C1 segment of cervical spinal cord (tissue), 14 donors: ENCODE measurements around the gene THRSP.
"Not testable (repeated sequence)": the region's sequence is repeated elsewhere in the genome, so short reads cannot be mapped to it uniquely, and the experiment has no call there.

Experiments used
- DNase-seq, 14 donors: peaks; one replicate each; lab custom pipeline; 2025; lab: John Stamatoyannopoulos, UW

Gene THRSP

DNA sequence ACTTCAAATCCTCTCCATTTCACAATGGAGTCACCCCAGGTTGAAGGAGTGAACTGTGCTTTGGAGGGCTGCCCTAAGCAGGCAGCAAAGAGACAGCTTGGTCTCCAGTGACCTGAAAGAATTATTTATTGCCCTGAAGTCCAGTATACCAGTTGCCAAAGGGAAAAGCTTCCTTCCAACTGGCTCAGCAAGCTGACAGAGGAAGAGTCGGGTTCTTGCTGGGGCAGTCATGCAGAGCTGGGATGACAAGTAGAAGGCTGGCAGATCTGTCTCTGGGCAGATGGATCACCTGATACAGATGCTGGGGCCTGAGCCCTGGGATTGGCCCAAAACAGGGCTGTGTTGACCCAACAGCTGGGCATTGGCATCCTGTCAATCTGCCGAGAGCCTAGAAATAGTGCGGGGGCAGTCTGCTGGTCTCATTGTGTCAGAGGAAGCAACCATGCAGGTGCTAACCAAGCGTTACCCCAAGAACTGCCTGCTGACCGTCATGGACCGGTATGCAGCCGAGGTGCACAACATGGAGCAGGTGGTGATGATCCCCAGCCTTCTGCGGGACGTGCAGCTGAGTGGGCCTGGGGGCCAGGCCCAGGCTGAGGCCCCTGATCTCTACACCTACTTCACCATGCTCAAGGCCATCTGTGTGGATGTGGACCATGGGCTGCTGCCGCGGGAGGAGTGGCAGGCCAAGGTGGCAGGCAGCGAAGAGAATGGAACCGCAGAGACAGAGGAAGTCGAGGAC lies at the start of gene THRSP:
Gene THRSP (plus strand): TSS at position 422 of the 742 bp plus-strand sequence. CDS start 21 bp downstream, at position 443.
- peak in 7 of 14 donors; percentile 15 to 96 (median 24) for DNase-seq

DNA sequence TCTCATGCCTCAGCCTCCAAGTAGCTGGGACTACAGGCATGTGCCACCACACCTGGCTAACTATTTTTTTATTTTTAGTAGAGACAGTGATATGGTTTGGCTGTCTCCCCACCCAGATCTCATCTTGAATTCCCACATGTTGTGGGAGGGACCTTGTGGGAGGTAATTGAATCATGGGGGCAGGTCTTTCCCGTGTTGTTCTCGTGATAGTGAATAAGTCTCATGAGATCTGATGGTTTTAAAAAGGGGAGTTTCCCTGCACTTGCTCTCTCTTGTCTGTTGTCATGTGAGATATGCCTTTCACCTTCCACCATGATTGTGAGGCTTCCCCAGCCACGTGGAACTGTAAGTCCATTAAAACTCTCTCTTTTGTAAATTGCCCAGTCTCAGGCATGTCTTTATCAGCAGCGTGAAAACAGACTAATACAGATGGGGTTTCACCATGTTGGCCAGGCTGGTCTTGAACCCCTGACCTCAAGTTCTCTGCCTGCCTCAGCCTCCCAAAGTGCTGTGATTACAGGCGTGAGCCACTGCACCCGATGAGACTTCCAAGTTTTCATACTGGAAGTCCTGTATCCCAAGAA lies 48.6 kb upstream of the THRSP start:
- DNase-seq: not testable (repeated sequence)

- DNase-seq: no peak
These were observed 47.8 kb upstream of the THRSP start for GRCh38 chr11:78015878-78016277.

DNA sequence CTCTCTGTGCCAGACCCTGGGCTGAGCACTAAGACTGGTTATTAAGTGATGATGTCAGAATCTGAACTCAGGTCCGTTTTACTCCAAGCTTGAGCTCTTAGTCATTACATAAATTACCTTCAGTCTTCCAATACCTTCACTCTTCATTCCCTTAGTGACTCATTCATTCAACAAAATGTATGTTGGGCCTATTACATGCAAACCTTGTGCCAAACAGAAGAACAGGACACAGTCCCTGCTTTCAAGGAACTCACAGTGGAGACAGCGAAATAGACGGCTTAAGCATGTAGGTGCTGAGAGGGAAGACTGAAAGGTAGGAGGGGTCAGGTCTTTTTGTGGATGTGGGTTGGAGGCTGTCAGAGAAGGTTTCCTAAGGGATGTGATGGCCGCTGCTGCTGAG lies 43.9 kb upstream of the THRSP start:
- DNase-seq: no peak

DNA sequence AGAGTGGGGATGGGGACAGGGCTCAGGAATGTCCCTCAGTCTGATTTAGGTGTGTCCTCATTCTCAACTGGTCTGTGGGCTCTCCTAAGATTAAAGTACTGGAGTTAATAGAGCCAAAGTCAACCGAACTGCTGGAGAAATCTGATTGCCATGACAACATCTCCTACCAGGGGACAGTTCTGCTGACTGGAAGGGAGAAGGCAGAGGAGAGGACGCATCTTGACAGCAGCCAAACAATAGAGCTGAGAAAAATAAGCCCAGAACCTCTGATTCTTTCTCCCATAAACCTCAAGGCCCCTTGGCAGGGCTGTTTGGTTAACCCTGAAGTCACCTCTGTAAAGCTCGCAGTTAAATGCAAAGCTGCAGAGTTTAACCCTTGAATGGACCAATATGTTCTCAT lies 43.4 kb upstream of the THRSP start:
- DNase-seq: no peak

DNA sequence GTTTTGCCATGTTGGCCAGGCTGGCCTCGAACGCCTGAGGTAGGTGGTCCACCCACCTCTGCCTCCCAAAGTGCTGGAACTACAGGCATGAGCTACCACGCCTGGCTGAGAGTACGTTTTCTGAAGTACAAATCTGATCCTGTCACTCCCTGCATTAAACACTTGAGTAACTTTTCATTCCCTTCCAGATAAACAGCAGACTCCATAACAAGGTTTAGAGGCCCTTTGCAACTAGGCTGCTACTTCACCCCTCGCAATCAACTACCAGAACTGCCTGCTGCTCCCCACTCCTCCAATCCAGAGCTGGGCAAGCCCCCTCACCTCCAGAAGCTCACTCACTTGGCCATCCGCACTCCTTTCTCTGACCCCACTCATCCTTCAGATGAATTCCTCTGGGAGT lies 42.0 kb upstream of the THRSP start:
- no peak for DNase-seq

DNA sequence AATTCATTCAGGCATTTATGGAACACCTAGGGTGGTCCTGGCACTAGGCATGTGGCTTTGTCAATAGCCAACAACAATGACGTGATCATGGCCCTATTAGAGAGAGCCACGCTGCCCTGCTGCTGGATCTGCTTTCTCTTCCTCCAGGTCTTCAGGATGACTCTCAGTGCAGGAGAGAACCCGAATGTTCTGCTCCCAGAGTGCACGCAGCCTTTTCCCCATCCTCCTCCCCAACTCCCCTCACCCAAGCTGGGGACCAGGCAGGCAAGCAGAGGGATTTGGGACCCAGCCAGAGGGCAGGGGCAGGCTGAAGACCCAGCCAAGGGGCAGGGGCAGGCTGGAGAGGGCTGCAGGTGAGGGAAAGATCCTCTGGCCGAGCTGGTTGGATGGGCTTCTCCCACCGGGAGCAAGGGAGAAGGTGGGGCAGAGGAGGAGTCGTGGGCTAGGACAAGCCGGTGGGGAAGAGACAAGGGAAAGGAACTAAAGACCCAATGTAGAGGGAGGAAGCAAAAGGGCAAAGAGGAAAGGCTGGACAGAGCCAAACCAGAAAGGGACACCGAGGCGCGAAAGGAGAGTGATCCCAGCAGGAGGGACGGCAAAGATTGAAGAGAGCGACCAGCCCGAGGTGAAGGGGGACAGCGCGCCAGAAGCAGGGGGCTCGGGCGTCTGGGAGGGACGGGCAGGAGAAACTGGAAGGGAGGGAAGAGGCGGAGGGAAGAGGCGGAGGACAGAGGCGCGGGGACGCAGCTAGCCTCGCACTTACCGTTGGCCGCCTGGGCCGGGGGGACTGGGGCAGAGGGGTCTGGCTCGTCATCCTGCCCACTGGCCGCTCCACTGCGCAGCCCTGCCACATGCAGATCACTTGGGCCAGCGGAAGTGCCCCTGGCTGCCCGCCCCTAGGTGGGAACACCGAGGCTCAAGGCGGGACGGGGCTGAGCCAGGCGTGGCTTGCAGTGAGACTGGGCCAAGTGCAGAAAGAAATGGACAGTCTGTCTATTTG lies 41.0 kb upstream of the THRSP start, which contains the start of gene KCTD14:
Gene KCTD14 (minus strand): TSS at position 880 of the 1,000 bp plus-strand sequence. CDS start 27 bp downstream, at position 853.
- DNase-seq: peak in 2 of 14 donors; percentile 20 to 88

DNA sequence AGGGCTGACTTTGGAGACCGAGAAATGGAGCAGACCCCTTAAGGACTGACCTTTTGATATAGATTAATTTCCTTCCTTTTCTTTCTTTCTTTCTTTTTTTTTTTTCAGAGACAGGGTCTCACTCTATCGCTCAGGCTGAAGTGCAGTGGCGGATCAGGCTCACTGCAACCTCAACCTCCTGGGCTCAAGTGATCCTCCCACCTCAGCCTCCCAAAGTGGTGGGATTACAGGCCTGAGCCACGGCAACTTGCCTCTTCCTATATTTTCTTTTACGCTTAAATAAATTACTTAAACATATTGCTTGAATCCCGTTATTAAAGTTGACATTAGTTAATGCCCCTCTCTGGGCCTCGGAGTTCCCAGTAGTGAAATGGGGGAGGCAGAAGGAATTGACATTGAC lies 40.2 kb upstream of the THRSP start:
- DNase-seq: no peak

DNA sequence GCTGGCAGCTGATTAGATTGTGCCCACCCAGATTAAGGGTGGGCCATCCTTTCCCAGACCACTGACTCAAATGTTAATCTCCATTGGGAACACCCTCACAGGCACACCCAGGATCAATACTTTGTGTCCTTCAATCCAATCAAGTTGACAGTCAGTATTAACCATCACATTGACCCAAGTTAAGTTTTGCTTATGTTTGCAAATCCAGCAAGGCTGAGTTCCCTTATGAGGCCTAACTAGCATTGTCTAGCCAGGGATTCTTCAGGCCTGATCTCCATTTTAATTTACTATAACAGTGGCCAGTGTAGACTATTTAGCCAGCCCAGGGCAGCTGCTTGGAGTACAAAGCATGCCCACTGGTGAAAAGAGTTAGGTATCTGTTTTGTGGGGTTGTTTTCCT lies 38.3 kb upstream of the THRSP start:
- no peak for DNase-seq

DNA sequence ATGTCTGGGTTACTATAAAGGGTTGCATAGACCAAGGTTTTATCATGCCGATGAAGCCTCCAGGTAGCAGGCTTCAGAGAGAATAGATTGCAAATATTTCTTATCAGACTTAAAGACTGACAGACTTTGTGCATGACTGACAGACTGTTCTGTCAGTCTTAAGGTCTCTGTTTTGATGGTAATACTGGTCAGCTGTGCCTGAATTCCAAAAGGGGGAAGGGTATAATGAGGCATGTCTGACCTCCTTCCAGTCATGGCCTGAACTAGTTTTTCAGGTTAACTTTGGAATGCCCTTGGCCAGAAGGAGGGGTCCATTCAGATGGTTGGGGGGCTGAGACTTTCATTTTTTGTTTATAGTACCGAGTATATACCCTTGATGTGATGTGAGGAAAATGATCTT lies 35.9 kb upstream of the THRSP start:
- DNase-seq: no peak

- not testable (repeated sequence) for DNase-seq
These were observed 35.2 kb upstream of the THRSP start for GRCh38 chr11:78028423-78028822.

DNA sequence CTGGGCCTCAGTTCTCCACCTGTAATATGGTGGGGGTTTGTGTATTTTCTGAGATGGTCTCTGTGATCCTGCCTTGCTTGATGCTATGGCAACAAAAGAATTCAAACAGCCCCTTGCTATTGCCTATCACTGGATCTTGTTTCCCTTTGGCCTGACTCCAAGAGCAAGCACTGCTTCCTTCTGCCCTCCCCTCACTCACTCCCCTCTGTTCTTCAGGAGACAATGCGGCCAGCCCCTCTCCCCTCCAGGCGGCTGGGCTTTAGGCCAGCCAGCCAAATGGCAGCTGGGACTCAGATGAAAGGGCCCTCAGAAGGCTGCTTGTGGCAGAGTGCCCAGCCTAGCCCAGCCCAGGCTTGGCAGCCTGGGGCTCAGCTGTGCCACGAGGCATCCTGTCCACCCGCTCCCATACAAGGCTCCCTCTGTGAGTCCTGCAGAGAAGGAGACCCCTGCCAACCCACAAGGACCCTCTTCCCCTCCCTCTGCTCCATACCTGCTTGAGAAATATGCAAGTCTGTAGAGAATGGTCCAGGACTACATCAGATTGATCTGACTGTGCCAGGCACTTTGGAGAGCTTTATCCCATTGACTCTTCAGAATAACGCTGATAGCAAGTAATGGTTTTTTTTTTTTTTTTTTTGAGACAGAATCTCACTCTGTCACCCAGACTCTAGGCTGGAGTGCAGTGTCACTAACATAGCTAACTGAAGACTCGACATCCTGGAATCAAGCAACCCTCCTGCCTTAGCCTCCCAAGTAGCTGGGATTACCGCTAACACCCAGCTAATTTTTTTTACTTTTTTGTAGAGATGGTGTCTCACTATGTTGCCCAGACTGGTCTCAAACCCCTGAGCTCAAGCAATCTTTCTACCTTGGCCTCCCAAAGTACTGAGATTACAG lies 33.0 kb upstream of the THRSP start:
- peak; percentile 6 to 93 (median 86) for DNase-seq

GRCh38 chr11:78031629-78032028 lies 32.0 kb upstream of the THRSP start:
- no peak for DNase-seq

- no peak for DNase-seq
These were observed 31.6 kb upstream of the THRSP start for GRCh38 chr11:78032090-78032489.

DNA sequence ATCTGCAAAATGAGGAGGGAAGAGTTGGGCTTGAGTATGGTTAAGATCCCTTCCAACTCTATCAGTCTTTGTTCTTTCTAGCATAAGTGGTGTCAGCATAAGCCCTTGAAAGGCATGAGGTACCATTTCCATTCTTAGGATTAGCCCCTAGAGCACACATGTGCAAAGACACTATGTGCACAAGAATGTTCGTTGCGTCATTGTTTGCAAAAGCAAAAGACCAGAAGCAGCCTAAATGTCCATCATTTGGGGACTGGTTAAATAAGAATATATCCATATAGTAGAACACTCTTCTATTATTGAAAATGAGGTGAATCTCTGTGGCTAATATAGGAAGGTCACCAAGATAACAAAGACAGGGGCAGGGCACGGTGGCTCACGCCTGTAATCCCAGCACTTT lies 30.6 kb upstream of the THRSP start:
- DNase-seq: no peak

DNA sequence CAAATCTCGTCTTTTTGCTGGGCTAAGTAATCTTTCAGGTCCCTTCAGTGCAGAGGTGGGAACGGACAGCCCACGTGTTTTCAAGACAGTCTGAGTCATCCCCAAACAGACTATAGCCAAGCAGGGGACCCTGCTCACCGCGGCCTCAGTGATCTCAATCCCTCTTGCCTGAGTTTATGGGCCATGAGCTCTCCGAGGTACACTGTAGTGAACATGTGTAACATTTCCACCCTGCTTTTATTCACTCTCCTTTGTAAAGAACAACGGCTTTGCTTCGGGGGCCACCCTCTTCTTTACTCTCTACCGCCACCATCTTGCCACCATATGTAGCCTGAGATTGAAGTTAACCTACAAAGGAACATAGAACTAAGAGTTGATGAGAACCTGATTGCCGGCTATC lies 29.0 kb upstream of the THRSP start:
- no peak for DNase-seq

- DNase-seq: no peak
These were observed 27.3 kb upstream of the THRSP start for GRCh38 chr11:78036313-78036712.

DNA sequence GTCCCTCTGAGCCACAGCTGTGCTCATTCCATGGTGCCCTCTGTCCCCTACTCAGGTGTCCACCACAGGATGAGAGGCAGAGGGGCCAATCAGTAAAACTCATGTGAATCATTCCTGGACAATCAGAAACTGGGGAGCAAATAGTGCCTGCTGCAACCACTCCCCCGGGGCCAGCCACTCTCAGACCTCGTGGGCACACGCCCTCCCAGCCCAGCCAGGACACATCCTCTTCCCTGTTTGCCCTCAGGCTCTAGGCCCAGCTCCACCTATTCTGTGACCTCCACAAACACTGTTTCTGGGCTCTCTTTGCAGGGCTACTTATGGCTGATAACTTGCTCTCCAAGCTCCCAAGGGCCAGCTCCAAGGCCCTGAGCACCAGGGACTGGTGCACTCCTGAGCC lies 26.6 kb upstream of the THRSP start:
- no peak for DNase-seq

DNA sequence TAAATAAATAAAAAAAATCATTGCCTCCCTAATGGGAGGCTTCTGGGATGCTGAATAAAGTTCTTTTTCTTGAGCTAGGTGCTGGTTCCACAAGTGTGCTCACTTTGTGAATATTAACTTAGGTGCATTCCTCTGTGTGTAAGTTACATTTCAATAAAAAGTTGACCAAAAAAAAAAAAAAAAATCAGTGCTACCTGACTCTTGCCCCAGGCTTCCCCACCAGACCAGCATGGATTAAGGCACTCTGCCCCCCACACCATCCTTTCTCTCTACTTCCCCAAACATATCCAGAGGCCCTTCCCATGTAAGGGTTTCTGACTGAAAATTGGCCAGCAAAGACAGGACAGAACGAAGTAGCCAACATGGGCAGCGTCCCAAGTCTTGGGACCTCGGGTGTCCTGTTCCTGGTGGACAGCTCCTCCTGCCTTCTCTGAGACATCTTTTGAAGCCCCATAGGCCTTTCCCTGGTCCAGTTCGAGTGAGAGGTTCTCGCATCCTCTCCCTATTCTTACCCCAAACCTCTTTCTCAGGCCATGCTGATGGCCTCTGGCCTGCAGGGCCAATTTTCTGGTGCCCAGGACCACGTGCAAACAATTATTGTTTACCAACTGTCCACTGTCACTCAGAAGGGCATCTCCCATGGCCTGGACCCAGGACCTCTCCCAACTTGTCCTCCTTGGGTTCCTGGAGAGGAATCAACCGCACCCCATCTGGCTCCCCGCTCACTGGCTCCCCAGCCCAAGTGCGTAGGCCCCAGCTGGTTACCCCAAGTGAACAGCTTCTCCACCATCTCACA lies 25.6 kb upstream of the THRSP start:
- no peak for DNase-seq

GRCh38 chr11:78038697-78039313 lies 24.9 kb upstream of the THRSP start:
- DNase-seq: no peak
